VCaP (cell line): ENCODE data around the gene AQP1.

ENCODE experiments used
- H3K27ac ChIP-seq: fragments of 450-650 bp; 2 replicates; pipeline ENCODE4 v1.5.1; 2017
- TF ChIP-seq, protein P1 (sequence below): fragments of 450-650 bp; conservative IDR thresholded peaks from 2 replicates; pipeline ENCODE4 v1.5.1; 2017; ENCODE audit warnings: mild to moderate bottlenecking, moderate library complexity

AQP1 gene

DNA sequence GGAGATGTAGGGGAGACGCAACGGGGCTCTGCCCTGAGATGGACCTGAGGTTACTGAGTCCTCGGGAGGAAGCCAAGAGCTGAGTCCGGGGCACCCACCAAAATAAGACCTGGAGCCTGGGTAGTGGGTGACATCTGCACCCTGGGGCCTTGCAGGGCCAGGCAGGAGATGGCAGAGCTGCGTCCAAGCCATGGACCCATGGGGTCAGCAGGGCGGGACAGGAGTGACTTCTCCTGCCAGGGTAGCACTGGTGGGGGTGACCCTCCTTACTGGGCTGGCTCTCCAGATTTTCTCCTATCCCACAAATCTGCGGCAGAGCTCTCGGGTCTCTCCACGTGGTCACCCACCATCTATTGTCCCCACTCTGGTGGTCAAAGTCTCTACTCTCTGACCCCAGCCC is 54.2 kb downstream of the AQP1 start:
- no peak overlapping the region for H3K27ac ChIP-seq
- TF ChIP-seq, protein P1, sequence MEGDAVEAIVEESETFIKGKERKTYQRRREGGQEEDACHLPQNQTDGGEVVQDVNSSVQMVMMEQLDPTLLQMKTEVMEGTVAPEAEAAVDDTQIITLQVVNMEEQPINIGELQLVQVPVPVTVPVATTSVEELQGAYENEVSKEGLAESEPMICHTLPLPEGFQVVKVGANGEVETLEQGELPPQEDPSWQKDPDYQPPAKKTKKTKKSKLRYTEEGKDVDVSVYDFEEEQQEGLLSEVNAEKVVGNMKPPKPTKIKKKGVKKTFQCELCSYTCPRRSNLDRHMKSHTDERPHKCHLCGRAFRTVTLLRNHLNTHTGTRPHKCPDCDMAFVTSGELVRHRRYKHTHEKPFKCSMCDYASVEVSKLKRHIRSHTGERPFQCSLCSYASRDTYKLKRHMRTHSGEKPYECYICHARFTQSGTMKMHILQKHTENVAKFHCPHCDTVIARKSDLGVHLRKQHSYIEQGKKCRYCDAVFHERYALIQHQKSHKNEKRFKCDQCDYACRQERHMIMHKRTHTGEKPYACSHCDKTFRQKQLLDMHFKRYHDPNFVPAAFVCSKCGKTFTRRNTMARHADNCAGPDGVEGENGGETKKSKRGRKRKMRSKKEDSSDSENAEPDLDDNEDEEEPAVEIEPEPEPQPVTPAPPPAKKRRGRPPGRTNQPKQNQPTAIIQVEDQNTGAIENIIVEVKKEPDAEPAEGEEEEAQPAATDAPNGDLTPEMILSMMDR: no peak

DNA sequence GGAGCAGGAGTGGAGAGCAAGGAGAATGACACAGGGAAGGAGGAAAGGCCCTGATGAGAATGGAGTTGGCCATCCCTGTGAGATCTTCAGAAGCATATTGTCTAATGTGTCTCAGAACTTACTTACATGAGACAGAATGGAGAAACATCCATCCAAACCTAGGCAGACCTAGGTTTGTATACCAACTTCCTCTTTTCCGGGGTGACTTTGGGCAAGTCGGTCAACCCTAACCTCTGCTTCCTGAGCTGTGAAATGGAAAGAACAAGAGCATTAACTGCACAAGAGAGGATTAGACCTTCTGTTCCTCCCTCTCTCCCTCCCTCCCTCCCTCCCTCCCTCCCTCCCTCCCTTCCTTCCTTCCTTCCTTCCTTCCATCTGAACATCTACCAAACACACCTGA is 56.6 kb downstream of the AQP1 start:
- H3K27ac ChIP-seq: peak overlapping the region; percentile 98
- TF ChIP-seq, protein P1: no peak

DNA sequence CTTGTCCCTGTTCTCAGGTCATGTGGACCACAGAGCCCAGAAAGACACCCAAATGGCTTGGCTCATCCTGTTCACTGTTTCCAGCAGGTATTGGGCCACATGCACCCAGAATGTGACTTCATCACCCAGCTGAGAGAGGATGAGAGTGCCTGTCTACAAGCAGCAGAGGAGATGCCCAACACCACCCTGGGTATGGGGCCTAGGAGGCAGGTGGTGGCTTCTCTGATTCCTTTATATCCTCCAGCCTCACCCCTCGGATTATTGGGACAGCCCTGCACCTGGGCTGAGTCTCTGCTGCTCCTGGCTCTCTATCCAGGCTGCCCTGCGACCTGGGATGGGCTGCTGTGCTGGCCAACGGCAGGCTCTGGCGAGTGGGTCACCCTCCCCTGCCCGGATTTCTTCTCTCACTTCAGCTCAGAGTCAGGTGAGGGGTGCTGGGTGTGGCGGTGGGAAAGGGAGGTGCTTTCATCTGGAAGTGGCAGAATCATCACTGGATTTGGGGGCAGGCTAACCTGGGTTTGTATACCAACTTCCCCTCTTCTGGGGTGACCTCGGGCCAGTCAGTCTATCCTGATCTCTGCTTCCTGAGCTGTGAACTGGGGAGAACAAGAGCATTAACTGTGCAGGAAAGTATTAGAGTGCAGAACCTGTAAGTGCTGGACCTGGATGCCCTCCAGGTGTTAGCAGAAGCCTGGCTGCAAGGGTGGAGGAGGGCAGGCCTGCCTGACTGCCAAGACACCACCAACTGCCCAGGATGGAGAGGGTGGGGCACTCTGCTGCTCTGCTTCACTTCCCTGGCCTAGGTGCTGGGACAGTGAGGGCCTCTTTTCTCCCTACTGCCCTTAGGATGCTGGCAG is 57.3 kb downstream of the AQP1 start:
- TF ChIP-seq, protein P1: no peak
- H3K27ac ChIP-seq: peak overlapping the region; percentile 98

DNA sequence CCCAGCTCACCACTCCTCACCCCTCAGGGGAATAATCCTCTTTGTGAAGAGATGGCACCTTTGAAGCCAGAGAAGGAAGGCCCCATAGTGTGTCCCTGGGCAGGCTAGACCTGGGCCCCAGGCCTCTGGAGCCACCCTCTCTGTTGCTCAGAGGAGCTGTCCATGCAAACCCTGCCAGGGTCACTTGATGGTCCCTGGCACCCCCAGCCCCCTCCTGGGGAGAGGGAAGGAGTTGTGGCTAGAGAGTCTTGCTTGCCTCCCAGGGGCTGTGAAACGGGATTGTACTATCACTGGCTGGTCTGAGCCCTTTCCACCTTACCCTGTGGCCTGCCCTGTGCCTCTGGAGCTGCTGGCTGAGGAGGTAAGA is 57.9 kb downstream of the AQP1 start:
- TF ChIP-seq, protein P1: no peak

DNA sequence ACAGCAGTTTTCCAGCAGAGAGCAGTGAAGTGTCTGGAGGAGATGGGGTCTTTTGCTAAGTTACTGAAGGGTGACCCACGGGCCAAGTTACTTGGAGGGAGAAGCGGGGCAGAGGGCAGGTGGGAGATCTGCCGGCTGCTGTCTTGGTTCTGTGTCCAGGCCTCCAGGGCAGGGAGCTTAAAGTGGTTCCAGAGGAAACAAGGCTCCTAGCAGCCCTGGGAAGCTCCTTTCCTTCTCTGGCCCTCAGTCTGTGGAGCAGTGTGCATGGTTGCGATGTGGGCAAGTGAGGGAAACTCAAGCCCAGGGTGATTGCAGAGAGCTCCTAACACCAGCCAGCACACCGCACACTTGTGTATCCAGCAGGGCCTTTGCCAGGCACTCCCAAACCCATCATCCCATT is 58.4 kb downstream of the AQP1 start:
- TF ChIP-seq, protein P1: no peak

More for the DNA sequence above, 57.9 kb downstream of the AQP1 start:
- peak overlapping the region; percentile 98 for H3K27ac ChIP-seq

DNA sequence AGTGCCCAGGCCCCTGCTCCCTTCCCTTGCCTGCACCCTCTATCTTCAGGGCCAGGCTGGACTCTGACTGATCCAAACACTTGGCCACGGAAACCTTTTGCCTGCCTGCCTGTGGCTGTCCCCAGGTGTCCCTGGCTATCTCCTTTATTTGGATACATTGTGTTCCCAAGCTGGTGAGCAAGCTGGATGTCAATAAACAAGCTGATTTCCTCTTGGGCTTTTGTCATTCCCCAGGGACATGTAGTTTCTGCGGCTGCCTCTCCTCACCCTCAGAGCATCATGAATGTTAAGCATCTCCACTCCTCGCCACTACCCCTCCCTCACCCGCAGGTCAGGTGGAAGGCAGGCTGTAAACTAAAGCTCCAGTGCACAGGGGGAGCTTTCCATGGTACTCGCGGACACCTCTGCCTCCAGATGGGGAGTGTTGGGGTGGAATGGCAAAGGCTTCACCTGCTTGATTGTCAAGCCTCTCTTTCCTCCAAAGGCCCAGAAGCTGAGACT is 59.0 kb downstream of the AQP1 start:
- TF ChIP-seq, protein P1: no peak
- peak overlapping the region; percentile 98 for H3K27ac ChIP-seq

More for the DNA sequence above, 58.4 kb downstream of the AQP1 start:
- peak overlapping the region; percentile 98 for H3K27ac ChIP-seq

DNA sequence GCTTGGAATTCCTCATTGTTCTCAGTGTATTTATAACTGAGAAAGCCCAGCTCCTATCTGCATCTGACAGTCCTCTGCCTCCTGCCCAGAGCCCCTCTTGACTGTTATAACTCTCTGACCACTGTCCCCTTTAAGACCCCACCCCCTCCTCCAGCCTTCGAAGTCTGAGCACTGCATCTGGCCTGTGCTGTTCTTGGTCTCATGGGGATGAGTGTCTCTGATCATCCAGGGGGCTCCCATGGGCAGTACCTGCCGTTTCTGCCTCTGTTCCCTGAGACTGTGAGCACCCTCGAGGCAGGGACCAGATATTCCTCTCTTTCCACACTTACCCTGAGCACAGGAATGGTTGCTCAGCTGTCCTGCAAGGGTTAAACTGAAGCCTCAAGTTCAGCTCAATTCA is 59.8 kb downstream of the AQP1 start:
- TF ChIP-seq, protein P1: no peak
- peak overlapping the region; percentile 98 for H3K27ac ChIP-seq
